ENCODE measurements around the gene ECI1.

Gene ECI1

GRCh38 chr16:2228161-2228824 is 23.1 kb downstream of the ECI1 start:
- intact Hi-C loops (cut with micrococcal nuclease): no loop called here
- no peak overlapping the region for H3K4me3 Mint-ChIP-seq
- peaks cover 37% of the 10 kb centered on the region for H3K4me1 Mint-ChIP-seq (ENCODE audit: low read depth)
- peaks cover 77% of the 10 kb centered on the region for H3K36me3 Mint-ChIP-seq (ENCODE audit: low read depth)
- H3K27me3 Mint-ChIP-seq: no peaks in the 10 kb centered on the region
- no peak overlapping the region for H3K27ac Mint-ChIP-seq
- no peaks in the 10 kb centered on the region for H3K9me3 Mint-ChIP-seq

- H3K27me3 Mint-ChIP-seq: no peaks in the 10 kb centered on the region
- H3K27ac Mint-ChIP-seq: no peak overlapping the region
- H3K36me3 Mint-ChIP-seq (ENCODE audit: low read depth): peaks cover 63% of the 10 kb centered on the region
- H3K4me3 Mint-ChIP-seq: no peak overlapping the region
- intact Hi-C loops (cut with micrococcal nuclease): no loop called here
- peaks cover 37% of the 10 kb centered on the region for H3K4me1 Mint-ChIP-seq (ENCODE audit: low read depth)
- no peaks in the 10 kb centered on the region for H3K9me3 Mint-ChIP-seq
Observed at GRCh38 chr16:2226918-2227317, 24.5 kb downstream of the ECI1 start.

- intact Hi-C loops (cut with micrococcal nuclease): no loop called here
- H3K4me3 Mint-ChIP-seq: no peak overlapping the region
Observed at GRCh38 chr16:2226245-2226793, 25.1 kb downstream of the ECI1 start.

GRCh38 chr16:2223942-2224486 is 27.4 kb downstream of the ECI1 start:
- peak overlapping the region; percentile 84 for H3K4me3 Mint-ChIP-seq
- peaks cover 28% of the 10 kb centered on the region for H3K4me1 Mint-ChIP-seq (ENCODE audit: low read depth)
- peak overlapping the region; percentile 81 for H3K27ac Mint-ChIP-seq
- intact Hi-C loops (cut with micrococcal nuclease): loop anchor here (1.0 kb wide), 3 partner anchors 9 to 27 kb away; partner anchors contain the start of genes ECI1 and MLST8
- H3K27me3 Mint-ChIP-seq: no peaks in the 10 kb centered on the region
- H3K9me3 Mint-ChIP-seq: no peaks in the 10 kb centered on the region
- H3K36me3 Mint-ChIP-seq (ENCODE audit: low read depth): peaks cover 34% of the 10 kb centered on the region

More at GRCh38 chr16:2226245-2226793, 25.1 kb downstream of the ECI1 start:
- Mint-ChIP-seq H3K9me3 (no peaks in the 10 kb centered on the region), H3K36me3 (ENCODE audit: low read depth) (peaks cover 57% of the 10 kb centered on the region), H3K27ac (no peak overlapping the region), H3K27me3 (no peaks in the 10 kb centered on the region), H3K4me1 (ENCODE audit: low read depth) (peaks cover 37% of the 10 kb centered on the region)

GRCh38 chr16:2223221-2223941 is 28.0 kb downstream of the ECI1 start, which contains the start of gene E4F1:
TSS of gene E4F1 (plus strand) at chr16:2223591. CDS start at chr16:2223614, 23 bp downstream.
- peak within 1 kb of the TSS; percentile 81 for H3K27ac Mint-ChIP-seq
- intact Hi-C loops (cut with micrococcal nuclease): loop anchor here (1.0 kb wide), 3 partner anchors 8 to 28 kb away; partner anchors contain the start of genes ECI1 and MLST8

GRCh38 chr16:2216330-2216729 is 35.1 kb downstream of the ECI1 start:
- peak overlapping the region; percentile 90 for H3K27ac Mint-ChIP-seq
- H3K4me1 Mint-ChIP-seq (ENCODE audit: low read depth): peaks cover 29% of the 10 kb centered on the region
- no peaks in the 10 kb centered on the region for H3K27me3 Mint-ChIP-seq
- peaks cover 25% of the 10 kb centered on the region for H3K36me3 Mint-ChIP-seq (ENCODE audit: low read depth)
- no peaks in the 10 kb centered on the region for H3K9me3 Mint-ChIP-seq
- H3K4me3 Mint-ChIP-seq: peak overlapping the region; percentile 32
- intact Hi-C loops (cut with micrococcal nuclease): no loop called here

More at GRCh38 chr16:2223221-2223941, 28.0 kb downstream of the ECI1 start, which contains the start of gene E4F1:
- Mint-ChIP-seq H3K9me3 (no peaks in the 10 kb centered on the region), H3K4me3 (peak within 1 kb of the TSS; percentile 84), H3K4me1 (ENCODE audit: low read depth) (peaks cover 28% of the 10 kb centered on the region), H3K36me3 (ENCODE audit: low read depth) (peaks cover 28% of the 10 kb centered on the region), H3K27me3 (no peaks in the 10 kb centered on the region)

- Mint-ChIP-seq H3K27ac (peak within 1 kb of the TSS; percentile 90), H3K4me3 (peak within 1 kb of the TSS; percentile 78), H3K36me3 (ENCODE audit: low read depth) (peaks cover 42% of the 10 kb centered on the region), H3K9me3 (no peaks in the 10 kb centered on the region), H3K4me1 (ENCODE audit: low read depth) (peaks cover 36% of the 10 kb centered on the region), H3K27me3 (no peaks in the 10 kb centered on the region)
- intact Hi-C loops (cut with micrococcal nuclease): loop anchor here (2.0 kb wide), 1 partner anchor 60 kb away; the partner anchor contains the start of gene TRAF7
Observed at GRCh38 chr16:2214719-2214968, 36.7 kb downstream of the ECI1 start, which contains the start of gene PGP. TSS of gene PGP (minus strand) at chr16:2214840. CDS start at chr16:2214777, 63 bp downstream.

GRCh38 chr16:2213817-2214718 is 37.3 kb downstream of the ECI1 start:
- Mint-ChIP-seq H3K27ac (peak overlapping the region; percentile 82), H3K4me1 (ENCODE audit: low read depth) (peaks cover 36% of the 10 kb centered on the region), H3K4me3 (peak overlapping the region; percentile 78), H3K36me3 (ENCODE audit: low read depth) (peaks cover 47% of the 10 kb centered on the region), H3K27me3 (no peaks in the 10 kb centered on the region), H3K9me3 (no peaks in the 10 kb centered on the region)
- intact Hi-C loops (cut with micrococcal nuclease): loop anchor here (2.0 kb wide), 1 partner anchor 59 kb away; the partner anchor contains the start of gene TRAF7

GRCh38 chr16:2212362-2213324 is 38.7 kb downstream of the ECI1 start:
- Mint-ChIP-seq H3K27me3 (no peaks in the 10 kb centered on the region), H3K9me3 (no peaks in the 10 kb centered on the region), H3K4me3 (peak overlapping the region; percentile 78), H3K36me3 (ENCODE audit: low read depth) (peaks cover 62% of the 10 kb centered on the region), H3K4me1 (ENCODE audit: low read depth) (peaks cover 38% of the 10 kb centered on the region), H3K27ac (peak overlapping the region; percentile 82)
- intact Hi-C loops (cut with micrococcal nuclease): no loop called here

GRCh38 chr16:2211923-2212347 is 39.5 kb downstream of the ECI1 start:
- H3K9me3 Mint-ChIP-seq: no peaks in the 10 kb centered on the region
- intact Hi-C loops (cut with micrococcal nuclease): no loop called here
- peak overlapping the region; percentile 78 for H3K4me3 Mint-ChIP-seq
- peaks cover 69% of the 10 kb centered on the region for H3K36me3 Mint-ChIP-seq (ENCODE audit: low read depth)
- H3K27ac Mint-ChIP-seq: peak overlapping the region; percentile 82
- H3K27me3 Mint-ChIP-seq: no peaks in the 10 kb centered on the region
- H3K4me1 Mint-ChIP-seq (ENCODE audit: low read depth): peaks cover 45% of the 10 kb centered on the region

GRCh38 chr16:2210386-2211365 is 40.7 kb downstream of the ECI1 start, which contains the start of gene BRICD5:
TSS of gene BRICD5 (minus strand) at chr16:2210863. CDS start at chr16:2210833, 30 bp downstream.
- Mint-ChIP-seq H3K27me3 (no peaks in the 10 kb centered on the region), H3K9me3 (no peaks in the 10 kb centered on the region), H3K4me3 (no peak within 1 kb of the TSS), H3K4me1 (ENCODE audit: low read depth) (peaks cover 57% of the 10 kb centered on the region), H3K36me3 (ENCODE audit: low read depth) (peaks cover 78% of the 10 kb centered on the region), H3K27ac (peak within 1 kb of the TSS; percentile 82)
- intact Hi-C loops (cut with micrococcal nuclease): no loop called here

Data from dendritic cell treated with granulocyte-macrophage colony-stimulating factor and Interleukin-4, amounts not matched to agents 40 ng/mL and 50 ng/mL, for 4 days (primary cell).